ENCODE measurements around the gene CAPN12.
"Not testable (repeated sequence)": the region's sequence is repeated elsewhere in the genome, so short reads cannot be mapped to it uniquely, and the experiment has no call there.

CAPN12 gene

GRCh38 chr19:38744298-38744681 is at the start of gene CAPN12:
Gene CAPN12, minus strand, starts transcription at chr19:38744474. Its CDS starts 309 bp downstream, at chr19:38744165.
- no peak for DNase-seq (ENCODE audit: low spot score)

GRCh38 chr19:38793671-38794070 is 49.4 kb upstream of the CAPN12 start:
- DNase-seq (ENCODE audit: low spot score), result no peak

GRCh38 chr19:38793177-38793576 is 48.9 kb upstream of the CAPN12 start:
- no peak for DNase-seq (ENCODE audit: low spot score)

- peak; percentile 63 for DNase-seq (ENCODE audit: low spot score)
Measured at GRCh38 chr19:38792250-38793111, 48.2 kb upstream of the CAPN12 start.

GRCh38 chr19:38791451-38792064 is 47.3 kb upstream of the CAPN12 start:
- not testable (repeated sequence) for DNase-seq (ENCODE audit: low spot score)

- not testable (repeated sequence) for DNase-seq (ENCODE audit: low spot score)
Measured at GRCh38 chr19:38790507-38791403, 46.5 kb upstream of the CAPN12 start.

- no peak for DNase-seq (ENCODE audit: low spot score)
Measured at GRCh38 chr19:38788478-38789243, 44.4 kb upstream of the CAPN12 start, which contains the start of gene LGALS7B. Gene LGALS7B, plus strand, starts transcription at chr19:38789200. Its CDS starts 27 bp downstream, at chr19:38789227.

- DNase-seq (ENCODE audit: low spot score), result no peak
Measured at GRCh38 chr19:38786572-38787265, 42.4 kb upstream of the CAPN12 start.

GRCh38 chr19:38786061-38786460 is 41.8 kb upstream of the CAPN12 start:
- not testable (repeated sequence) for DNase-seq (ENCODE audit: low spot score)

GRCh38 chr19:38785187-38785699 is 41.0 kb upstream of the CAPN12 start:
- no peak for DNase-seq (ENCODE audit: low spot score)

GRCh38 chr19:38784224-38784623 is 40.0 kb upstream of the CAPN12 start:
- no peak for DNase-seq (ENCODE audit: low spot score)

- not testable (repeated sequence) for DNase-seq (ENCODE audit: low spot score)
Measured at GRCh38 chr19:38782212-38782611, 37.9 kb upstream of the CAPN12 start.

- DNase-seq (ENCODE audit: low spot score), result no peak
Measured at GRCh38 chr19:38781058-38781457, 36.8 kb upstream of the CAPN12 start.

- DNase-seq (ENCODE audit: low spot score), result no peak
Measured at GRCh38 chr19:38780443-38780842, 36.2 kb upstream of the CAPN12 start.

- DNase-seq (ENCODE audit: low spot score), result no peak
Measured at GRCh38 chr19:38778733-38779132, 34.5 kb upstream of the CAPN12 start.

GRCh38 chr19:38774181-38774950 is 30.1 kb upstream of the CAPN12 start:
- DNase-seq (ENCODE audit: low spot score), result no peak

GRCh38 chr19:38773469-38774177 is 29.3 kb upstream of the CAPN12 start, which contains the start of gene LGALS7:
Gene LGALS7, minus strand, starts transcription at chr19:38773517. Its CDS starts 25 bp downstream, at chr19:38773492.
- DNase-seq (ENCODE audit: low spot score), result no peak

- not testable (repeated sequence) for DNase-seq (ENCODE audit: low spot score)
Measured at GRCh38 chr19:38771569-38771968, 27.3 kb upstream of the CAPN12 start.

GRCh38 chr19:38770949-38771275 is 26.6 kb upstream of the CAPN12 start:
- not testable (repeated sequence) for DNase-seq (ENCODE audit: low spot score)

Measured in ecto neural progenitor cell (in vitro differentiated cells).